Muscle of arm (tissue), 12 donors: ENCODE data around the gene PIN1. TPM values are rescaled to one million over a fixed set of nuclear protein-coding genes. Genes with fewer than 3 reads are reported as not detected.
"Not testable (repeated sequence)": the region's sequence is repeated elsewhere in the genome, so short reads cannot be mapped to it uniquely, and the experiment has no call there.

Experiments used
- DNase-seq: peaks from one replicate; pipeline ENCODE4 v3.0.0-alpha.2; 2013
- polyA plus RNA-seq, 12 donors: library from polyadenylated mRNA; unstranded; fragments of 120-200 nt; gene quantifications; one replicate each; pipeline ENCODE4 v1.2.1, GENCODE V29; 2013; ENCODE audit not compliant: insufficient read length in 12 of 12

Gene PIN1
- polyA plus RNA-seq, 12 donors = 42.3 to 90.2 (median 54.6) TPM; not detected in 1

DNA sequence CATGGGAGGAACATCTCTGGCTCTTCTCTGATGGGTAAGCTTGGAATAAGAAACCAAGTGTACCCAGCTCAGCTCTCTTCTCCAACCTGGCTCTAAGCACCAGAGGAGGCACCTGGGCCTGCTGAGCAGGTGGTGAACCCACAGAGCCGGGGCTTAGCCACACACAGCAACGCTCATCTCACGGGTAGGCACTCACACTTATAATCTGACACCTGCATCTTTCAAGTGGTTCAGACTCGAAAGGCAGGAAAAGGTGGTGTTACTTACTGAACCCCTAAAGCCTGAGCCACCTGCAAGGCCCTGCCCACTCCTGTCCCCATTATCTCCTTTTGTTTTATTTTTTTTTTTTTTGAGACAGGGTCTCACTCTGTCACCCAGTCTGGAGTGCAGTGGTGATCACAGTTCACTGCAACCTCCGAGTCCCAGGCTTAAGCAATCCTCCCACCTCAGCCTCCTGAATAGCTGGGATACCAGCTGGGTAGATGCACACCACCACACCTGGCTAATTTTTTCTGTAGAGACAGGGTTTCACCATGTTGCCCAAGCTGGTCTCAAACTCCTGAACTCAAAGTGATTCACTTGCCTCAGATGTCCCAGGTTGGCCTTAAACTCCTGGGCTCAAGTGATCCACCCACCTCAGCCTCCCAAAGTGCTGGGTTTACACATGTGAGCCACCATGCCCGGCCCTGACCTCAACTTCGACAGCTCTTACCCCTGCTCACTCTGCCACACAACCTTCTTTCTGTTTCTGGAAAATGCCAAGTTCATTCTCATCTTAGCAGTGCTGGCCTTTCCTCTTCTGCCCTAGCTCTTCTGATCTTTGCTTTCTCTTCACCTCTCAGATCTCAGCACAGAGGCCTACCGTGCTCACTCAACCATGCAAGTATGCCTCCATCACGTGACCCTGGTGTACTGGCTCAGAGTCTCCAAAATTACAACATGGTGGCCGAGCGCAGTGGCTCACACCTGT lies 26.0 kb upstream of the PIN1 start:
- no peak for DNase-seq

DNA sequence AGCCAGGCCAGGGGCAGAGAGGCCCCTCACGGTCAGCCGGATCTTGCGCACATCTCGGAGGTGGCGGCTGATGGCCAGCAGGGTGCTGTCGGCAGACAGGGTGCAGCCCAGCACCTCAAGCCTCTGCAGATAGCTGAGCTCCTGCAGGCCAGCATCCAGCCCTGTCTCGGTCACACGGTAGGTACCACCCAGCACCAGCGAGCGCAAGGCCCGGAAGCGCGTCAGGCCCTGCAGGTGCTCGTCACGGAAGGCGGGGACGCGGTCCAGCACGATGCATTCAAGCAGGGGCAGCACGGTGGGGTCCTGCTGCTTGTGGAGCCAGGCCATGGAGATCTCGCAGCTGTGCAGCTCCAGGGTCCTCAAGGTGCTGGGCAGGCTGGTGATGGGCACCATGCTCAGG lies 24.0 kb upstream of the PIN1 start:
- DNase-seq = no peak

- no peak for DNase-seq
Measured at GRCh38 chr19:9818175-9818733, 16.9 kb upstream of the PIN1 start.

- peak; percentile 100 for DNase-seq
Measured at GRCh38 chr19:9818734-9819595, 16.2 kb upstream of the PIN1 start, which contains the start of gene FBXL12. Gene FBXL12, minus strand, starts transcription at chr19:9819079. Its CDS starts 266 bp downstream, at chr19:9818813.

DNA sequence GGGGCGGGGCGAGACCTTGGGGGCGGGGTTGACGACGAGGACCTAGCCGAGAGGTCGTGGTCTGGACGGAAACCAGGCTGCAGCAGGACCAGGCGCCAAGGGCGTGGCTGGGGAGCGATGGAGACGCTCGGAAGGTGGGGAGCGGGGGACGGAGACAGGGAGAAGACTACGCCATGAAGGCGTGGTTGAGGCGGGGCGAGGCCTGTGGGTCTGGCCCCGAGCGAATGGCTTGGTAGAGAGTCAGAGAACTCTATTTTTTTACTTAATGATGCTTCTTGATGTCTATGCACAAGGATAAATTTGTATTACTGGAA lies 15.6 kb upstream of the PIN1 start:
- DNase-seq = no peak

- not testable (repeated sequence) for DNase-seq
Measured at GRCh38 chr19:9820034-9820433, 15.1 kb upstream of the PIN1 start.

DNA sequence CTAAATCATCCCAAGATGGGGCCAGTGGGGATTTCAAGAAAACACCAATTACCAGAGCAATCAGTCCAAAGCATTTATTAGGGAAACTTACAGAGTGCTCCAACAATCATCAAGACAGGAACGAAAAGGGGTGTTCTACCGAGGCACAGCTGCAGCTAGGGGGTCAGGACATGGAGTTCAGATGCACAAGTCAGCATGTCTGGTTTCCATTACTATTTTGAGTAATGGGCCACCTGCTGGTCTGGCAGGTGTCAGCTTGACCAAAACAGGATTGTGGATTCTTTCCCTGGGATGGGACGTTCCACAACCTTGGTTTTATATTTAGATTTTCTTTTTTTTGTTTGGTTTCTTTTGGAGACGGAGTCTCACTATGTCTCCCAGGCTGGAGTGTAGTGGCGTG lies 11.3 kb upstream of the PIN1 start:
- no peak for DNase-seq

DNA sequence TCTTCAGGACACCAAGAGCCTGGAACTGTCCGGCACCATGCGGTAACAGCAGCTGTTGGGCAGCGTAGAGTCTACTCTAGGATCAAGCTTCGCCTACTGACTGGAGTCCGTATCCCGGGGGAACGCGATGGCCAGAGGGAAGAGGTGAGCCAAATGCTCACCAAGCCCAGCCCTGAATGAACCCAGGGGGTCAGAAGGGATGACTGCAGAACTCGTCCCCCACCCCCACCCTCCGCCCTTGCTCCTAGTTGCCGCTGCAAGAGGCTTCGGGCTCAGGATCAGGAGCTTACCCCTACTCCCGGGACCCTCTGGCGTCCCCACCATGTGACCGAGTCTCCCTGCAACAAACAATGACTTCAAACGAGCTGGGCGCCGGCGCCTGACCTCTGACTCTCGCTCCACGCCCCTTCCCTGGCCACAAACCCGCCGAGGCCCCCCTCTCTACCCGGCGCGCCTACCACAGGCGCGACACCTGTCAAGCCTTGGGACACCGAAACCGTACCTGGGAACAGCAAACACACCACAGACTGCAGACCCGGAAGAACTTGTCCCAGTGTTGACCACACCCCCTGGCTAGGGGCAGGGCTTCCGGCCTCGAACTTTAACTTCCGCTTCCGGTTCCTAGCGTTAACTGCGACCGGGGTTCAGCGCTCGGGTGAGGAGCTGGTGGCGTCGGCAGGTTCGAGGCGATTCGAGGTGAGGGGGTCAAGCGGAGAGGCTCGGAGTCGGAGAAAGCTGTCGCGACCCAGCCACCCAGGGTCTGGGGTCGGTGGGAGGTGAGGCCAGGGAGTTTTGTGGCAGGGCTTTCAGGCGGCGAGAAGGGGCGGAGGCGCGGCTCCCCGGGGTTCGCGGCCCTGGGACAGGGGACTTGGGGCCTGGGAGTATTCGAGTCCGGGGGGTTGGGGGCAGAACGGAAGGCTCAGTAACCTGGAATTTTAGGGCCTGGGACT lies 7.6 kb upstream of the PIN1 start, which contains the start of gene UBL5:
Gene UBL5, plus strand, starts transcription at position 630 of the 950 bp plus-strand sequence. CDS start 420 bp downstream, outside the sequence.
- DNase-seq = peak; percentile 91

- DNase-seq = no peak
Measured at GRCh38 chr19:9828551-9829063, 6.5 kb upstream of the PIN1 start.

DNA sequence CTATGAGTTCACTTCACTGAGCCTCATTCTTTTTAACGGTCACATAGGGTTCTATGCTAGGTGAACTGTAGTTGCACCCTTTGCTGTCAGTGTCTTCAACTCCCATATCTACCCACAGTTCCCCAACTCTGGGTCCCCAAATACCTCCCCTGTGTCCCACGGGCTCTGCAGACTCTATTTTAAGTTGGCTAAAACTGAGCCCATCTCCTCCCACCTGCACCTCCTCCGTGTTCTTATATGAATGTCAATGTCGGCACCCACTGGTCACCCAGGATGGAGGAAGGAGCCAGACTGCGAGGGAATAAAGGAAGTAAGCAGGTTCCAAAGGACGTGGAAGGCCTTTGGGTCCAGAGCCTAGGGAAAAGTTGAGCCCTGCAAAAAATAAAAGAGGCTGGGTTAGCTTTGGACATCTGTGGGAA lies 802 bp upstream of the PIN1 start:
- no peak for DNase-seq

DNA sequence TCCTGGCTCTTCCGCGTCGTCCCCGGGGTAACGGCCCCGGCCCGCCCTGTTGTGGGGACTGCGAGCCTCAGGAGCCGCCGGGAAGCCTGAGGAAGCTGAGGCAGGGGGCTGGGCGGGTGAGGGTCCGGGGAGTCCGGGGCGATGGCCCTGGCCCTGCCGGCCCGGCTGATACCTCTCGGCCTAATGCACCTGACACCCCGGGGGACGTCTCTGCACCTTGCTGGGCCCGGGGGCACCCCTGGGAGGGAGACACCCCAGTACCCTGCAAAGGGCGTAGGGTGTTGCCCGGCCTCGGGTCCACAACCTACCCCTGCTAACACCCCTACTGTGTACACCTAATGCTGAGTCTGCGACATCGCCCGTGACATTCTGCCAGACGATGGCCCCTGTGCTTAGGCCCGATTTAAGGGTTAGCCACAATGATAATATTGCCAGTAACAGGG lies 410 bp downstream of the PIN1 start:
- no peak for DNase-seq

GRCh38 chr19:9836021-9836420 lies 903 bp downstream of the PIN1 start:
- DNase-seq = no peak

GRCh38 chr19:9838324-9838723 lies 3.2 kb downstream of the PIN1 start:
- DNase-seq = no peak

DNA sequence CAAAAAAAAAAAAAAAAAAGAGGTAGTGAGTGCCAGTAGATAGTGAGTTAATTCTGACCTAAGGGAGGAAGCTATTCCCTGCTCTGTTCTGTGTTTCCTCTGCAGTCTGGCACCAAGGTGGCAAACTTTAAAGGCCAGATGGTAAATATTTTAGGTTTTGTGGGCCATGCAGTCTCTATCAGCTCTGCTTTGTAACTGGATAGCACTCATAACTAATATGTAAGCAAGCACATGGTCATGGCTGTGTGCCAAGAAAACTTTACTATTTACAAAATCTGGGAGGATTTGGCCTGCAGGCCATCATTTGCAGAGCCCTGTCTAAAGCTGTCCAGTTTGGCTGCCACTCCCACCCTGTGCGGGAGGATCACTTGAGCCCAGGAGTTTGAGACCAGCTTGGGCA lies 4.3 kb downstream of the PIN1 start:
- no peak for DNase-seq

GRCh38 chr19:9842834-9843625 lies 7.9 kb downstream of the PIN1 start:
- DNase-seq = no peak

DNA sequence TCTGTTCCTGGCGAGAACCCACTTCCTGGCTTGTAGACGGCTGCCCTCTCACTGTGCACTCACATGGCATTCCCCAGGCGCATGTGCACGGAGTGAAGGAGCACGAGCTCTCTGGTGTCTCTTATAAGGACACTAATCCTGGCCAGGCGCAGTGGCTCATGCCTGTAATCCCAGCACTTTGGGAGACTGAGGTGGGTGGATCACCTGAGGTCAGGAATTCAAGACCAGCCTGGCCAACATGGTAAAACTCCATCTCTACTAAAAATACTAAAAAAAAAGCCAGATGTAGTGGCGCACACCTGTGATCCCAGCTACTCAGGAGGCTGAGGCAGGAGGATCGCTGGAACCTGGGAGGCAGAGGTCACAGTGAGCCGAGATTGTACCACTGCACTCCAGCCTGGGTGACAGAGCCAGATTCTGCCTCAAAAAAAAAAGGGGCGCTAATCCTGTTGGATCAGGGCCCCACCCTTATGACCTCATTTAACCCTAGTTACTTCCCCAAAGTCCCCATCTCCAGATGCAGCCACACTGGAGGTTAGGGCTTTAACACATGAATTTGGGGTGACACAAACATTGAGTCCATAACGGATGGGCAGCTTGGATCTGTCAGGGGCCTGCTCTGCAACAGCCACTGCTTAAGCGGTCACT lies 8.6 kb downstream of the PIN1 start:
- DNase-seq = not testable (repeated sequence)

GRCh38 chr19:9847087-9847671 lies 12.1 kb downstream of the PIN1 start:
- no peak for DNase-seq

DNA sequence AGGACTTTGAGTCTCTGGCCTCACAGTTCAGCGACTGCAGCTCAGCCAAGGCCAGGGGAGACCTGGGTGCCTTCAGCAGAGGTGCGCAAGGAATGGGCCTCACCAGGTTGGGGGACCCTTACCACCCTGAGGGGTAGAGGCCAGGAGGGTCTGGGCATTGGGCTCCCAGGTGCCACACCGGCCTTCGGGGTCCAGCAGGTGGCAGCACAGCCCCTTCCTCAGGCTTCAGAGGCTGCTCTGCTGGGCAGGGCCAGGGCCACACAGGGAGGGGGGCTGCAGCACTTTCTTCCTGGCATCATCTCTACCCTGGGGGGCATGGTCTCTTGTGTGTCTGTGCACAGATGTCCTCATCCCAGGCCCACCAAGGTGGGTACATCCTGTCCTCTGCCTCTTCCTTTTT lies 12.9 kb downstream of the PIN1 start:
- no peak for DNase-seq

DNA sequence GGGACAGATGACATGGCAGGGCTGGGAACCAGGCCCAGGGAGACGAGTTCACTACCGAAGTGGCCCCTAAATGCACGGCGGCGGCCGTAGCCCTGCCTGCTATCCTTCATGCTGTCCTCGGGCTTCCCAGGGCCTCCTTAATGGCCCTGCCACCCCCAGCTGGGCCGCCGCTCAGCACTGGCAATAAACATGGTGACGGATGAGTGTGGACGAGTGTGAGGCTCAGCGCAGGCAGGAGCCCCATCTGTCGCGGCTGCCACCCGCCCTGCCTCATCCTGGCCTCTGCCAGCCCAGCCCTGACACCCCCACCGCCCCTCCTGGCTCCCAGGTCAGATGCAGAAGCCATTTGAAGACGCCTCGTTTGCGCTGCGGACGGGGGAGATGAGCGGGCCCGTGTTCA lies 13.6 kb downstream of the PIN1 start:
- DNase-seq = no peak
